HEK293 (cell line): ENCODE measurements around the gene RASA4B.
"Not testable (repeated sequence)": the region's sequence is repeated elsewhere in the genome, so short reads cannot be mapped to it uniquely, and the experiment has no call there.

Source experiments
- CTCF ChIP-seq: fragments of 450-650 bp; formaldehyde crosslinking; IDR thresholded peaks from 2 replicates; pipeline ENCODE4 v1.5.1; 2016; ENCODE audit warnings: missing biosample characterization, missing genetic modification characterization
- ELK4 ChIP-seq: IDR thresholded peaks from 2 replicates; pipeline ENCODE4 v1.6.1; 2011; ENCODE audit warnings: mild to moderate bottlenecking, low read depth, low read length, borderline replicate concordance
- GLI4 ChIP-seq: fragments of 450-650 bp; formaldehyde crosslinking; IDR thresholded peaks from 2 replicates; pipeline ENCODE4 v1.5.1; 2016; ENCODE audit warnings: missing biosample characterization, missing genetic modification characterization
- YY1 ChIP-seq: fragments of 450-650 bp; formaldehyde crosslinking; IDR thresholded peaks from 2 replicates; pipeline ENCODE4 v1.5.1; 2018; ENCODE audit warnings: missing biosample characterization, missing genetic modification characterization
- ZBTB21 ChIP-seq: fragments of 450-650 bp; formaldehyde crosslinking; IDR thresholded peaks from 2 replicates; pipeline ENCODE4 v1.5.1; 2017; ENCODE audit warnings: missing biosample characterization, missing genetic modification characterization
- ZNF138 ChIP-seq: fragments of 450-650 bp; formaldehyde crosslinking; IDR thresholded peaks from 2 replicates; pipeline ENCODE4 v1.5.1; 2016; ENCODE audit warnings: missing biosample characterization, missing genetic modification characterization, borderline replicate concordance
- ZNF398 ChIP-seq: fragments of 450-650 bp; formaldehyde crosslinking; IDR thresholded peaks from 2 replicates; pipeline ENCODE4 v1.5.1; 2017; ENCODE audit warnings: missing biosample characterization, missing genetic modification characterization
- ZNF48 ChIP-seq: fragments of 450-650 bp; formaldehyde crosslinking; IDR thresholded peaks from 2 replicates; pipeline ENCODE4 v1.5.1; 2016; ENCODE audit warnings: missing biosample characterization, missing genetic modification characterization
- ZNF654 ChIP-seq: fragments of 450-650 bp; formaldehyde crosslinking; IDR thresholded peaks from 2 replicates; pipeline ENCODE4 v1.5.1; 2016; ENCODE audit warnings: low read depth, missing biosample characterization, missing genetic modification characterization
- ZNF664 ChIP-seq: fragments of 450-650 bp; formaldehyde crosslinking; IDR thresholded peaks from 2 replicates; pipeline ENCODE4 v1.5.1; 2016; ENCODE audit warnings: missing biosample characterization, missing genetic modification characterization

- not testable (repeated sequence) for TF ChIP-seq GLI4; ELK4; CTCF; ZNF664; ZNF654; ZBTB21 (tag by site-specific recombination); ZNF48 (tag by site-specific recombination); YY1 (tag by site-specific recombination); ZNF398 (tag by site-specific recombination); ZNF138 (tag by site-specific recombination)
These were observed 20.3 kb downstream of the RASA4B start for GRCh38 chr7:102497308-102497707.
